CD4-positive, alpha-beta memory T cell (primary cell): ENCODE data around the gene CRABP2. TPM values are rescaled to one million over a fixed set of nuclear protein-coding genes. Genes with fewer than 3 reads are reported as not detected.

Source experiments
- CTCF ChIA-PET: fragments of 350-600 bp; sonication (Branson Sonifier 250); formaldehyde crosslinking; loops from one replicate; lab custom pipeline; 2021; ENCODE audit warnings: inconsistent platforms; ENCODE audit not compliant: partially characterized antibody; lab: Charles Lee
- POLR2A ChIA-PET: fragments of 350-600 bp; sonication (Branson Sonifier 250); formaldehyde crosslinking; loops from one replicate; lab custom pipeline; 2021; ENCODE audit not compliant: partially characterized antibody; lab: Charles Lee
- DNase-seq, 5 donors: peaks; one replicate each; pipeline versions ENCODE4 v3.0.0 to v3.0.0-alpha.2; 2020 to 2022; ENCODE audit warnings: mixed read lengths in 1 of 5
- H3K27ac ChIP-seq: one replicate; pipeline ENCODE4 v1.7.0; 2013; ENCODE audit warnings: low read depth, low read length
- H3K27me3 ChIP-seq: 2 replicates; pipeline ENCODE4 v1.7.0; 2013; ENCODE audit warnings: mild to moderate bottlenecking, low read length, moderate library complexity; ENCODE audit not compliant: insufficient read depth
- H3K36me3 ChIP-seq: 2 replicates; pipeline ENCODE4 v1.7.0; 2013; ENCODE audit warnings: mild to moderate bottlenecking, low read length, moderate library complexity; ENCODE audit not compliant: insufficient read depth
- H3K4me1 ChIP-seq: 2 replicates; pipeline ENCODE4 v1.7.0; 2013; ENCODE audit warnings: mild to moderate bottlenecking, low read length, moderate library complexity; ENCODE audit not compliant: insufficient read depth
- H3K4me3 ChIP-seq, 2 donors: one replicate each; pipeline ENCODE4 v1.7.0; 2013; ENCODE audit warnings: low read length in 2 of 2, mild to moderate bottlenecking in 1 of 2
- H3K9me3 ChIP-seq, 2 donors: one replicate each; pipeline ENCODE4 v1.7.0; 2013; ENCODE audit warnings: low read length in 2 of 2, control low read depth in 1 of 2; ENCODE audit not compliant: control insufficient read depth in 1 of 2
- H3K27ac Mint-ChIP-seq, 7 donors: one replicate each; pipeline ENCODE4 v1.8.0; 2020 to 2021; ENCODE audit warnings: mixed read lengths in 7 of 7, mild to moderate bottlenecking in 6 of 7, inconsistent platforms in 3 of 7, moderate library complexity in 3 of 7
- H3K27me3 Mint-ChIP-seq, 2 donors: one replicate each; pipeline ENCODE4 v1.8.0; 2020 to 2021; ENCODE audit warnings: mixed read lengths in 2 of 2
- H3K36me3 Mint-ChIP-seq, 2 donors: one replicate each; pipeline ENCODE4 v1.8.0; 2020 to 2021; ENCODE audit warnings: mixed read lengths in 2 of 2, inconsistent platforms in 1 of 2, mild to moderate bottlenecking in 1 of 2
- H3K4me1 Mint-ChIP-seq, 4 donors: one replicate each; pipeline ENCODE4 v1.8.0; 2020 to 2021; ENCODE audit warnings: mixed read lengths in 4 of 4, mild to moderate bottlenecking in 1 of 4
- H3K4me3 Mint-ChIP-seq, 8 donors: one replicate each; pipeline ENCODE4 v1.8.0; 2020 to 2021; ENCODE audit warnings: mixed read lengths in 8 of 8, mild to moderate bottlenecking in 7 of 8, moderate library complexity in 6 of 8, inconsistent platforms in 3 of 8
- H3K9me3 Mint-ChIP-seq, 8 donors: one replicate each; pipeline ENCODE4 v1.8.0; 2020 to 2021; ENCODE audit warnings: mixed read lengths in 8 of 8, mild to moderate bottlenecking in 5 of 8, inconsistent platforms in 3 of 8, moderate library complexity in 1 of 8
- intact Hi-C: fragments of 100-400 bp; cut with micrococcal nuclease; formaldehyde crosslinking; loops from one replicate; pipeline ENCODE4 v1.15.1; 2023
- polyA plus RNA-seq, 2 donors: library from polyadenylated mRNA; unstranded; fragments of 300-500 nt; fragmentation: Illumina TruSeq; gene quantifications; one replicate each; pipeline ENCODE4 v1.2.3, GENCODE V29; 2021
- total RNA-seq, 2 experiments: library from RNA; stranded (reverse); gene quantifications; one replicate each; pipeline ENCODE4 v1.2.3, GENCODE V29; 2021

CRABP2 gene
- total and polyA plus RNA-seq, 4 experiments from 2014 or later = 0.21 to 0.61 (median 0.55) TPM; not detected in 1

GRCh38 chr1:156717351-156717750 is 12.0 kb upstream of the CRABP2 start:
- Mint-ChIP-seq H3K27ac (no peak overlapping the region), H3K36me3 (peaks cover 21 to 41% of the 10 kb centered on the region in 2 donors)
- H3K4me3 ChIP-seq = no peak overlapping the region

GRCh38 chr1:156714830-156715229 is 9.4 kb upstream of the CRABP2 start:
- Mint-ChIP-seq H3K27ac (peak overlapping the region in 2 of 7 donors; percentile 0 to 57), H3K4me3 (no peak overlapping the region), H3K36me3 (peaks cover 10 to 22% of the 10 kb centered on the region in 2 donors), H3K9me3 (no peaks in the 10 kb centered on the region), H3K4me1 (peaks cover 3 to 8% (median 6%) of the 10 kb centered on the region in 4 donors), H3K27me3 (no peaks in the 10 kb centered on the region)
- Histone ChIP-seq H3K4me3 (no peak overlapping the region), H3K4me1 (no peaks in the 10 kb centered on the region), H3K27me3 (no peaks in the 10 kb centered on the region), H3K36me3 (no peaks in the 10 kb centered on the region), H3K27ac (no peak overlapping the region), H3K9me3 (no peaks in the 10 kb centered on the region)
- POLR2A ChIA-PET = interaction anchor here (0.7 to 1.6 kb wide), 4 partner anchors 11 to 25 kb away, joined by 3 to 7 read pairs (median 4); partner anchors contain the start of genes ISG20L2 and METTL25B
- intact Hi-C loops = no loop called here
- CTCF ChIA-PET = interaction anchor here (2.3 to 14.1 kb wide), 3 partner anchors 9 to 27 kb away, joined by 20 to 146 read pairs (median 25); partner anchors contain the start of gene CRABP2
- DNase-seq = no peak

More at GRCh38 chr1:156717351-156717750, 12.0 kb upstream of the CRABP2 start:
- Mint-ChIP-seq H3K9me3 (no peaks in the 10 kb centered on the region), H3K4me3 (no peak overlapping the region), H3K27me3 (no peaks in the 10 kb centered on the region), H3K4me1 (peaks cover 3 to 10% (median 6%) of the 10 kb centered on the region in 4 donors)
- ChIA-PET POLR2A (interaction anchor here (0.9 to 1.0 kb wide), 2 partner anchors 11 kb away, joined by 3 read pairs; partner anchors contain the start of genes CRABP2 and METTL25B), CTCF (interaction anchor here (1.5 to 14.1 kb wide), 3 partner anchors 9 to 29 kb away, joined by 6 to 146 read pairs (median 25); partner anchors contain the start of gene CRABP2)
- H3K27me3 ChIP-seq = no peaks in the 10 kb centered on the region
- H3K36me3 ChIP-seq = peaks cover 16% of the 10 kb centered on the region
- H3K4me1 ChIP-seq = no peaks in the 10 kb centered on the region
- intact Hi-C loops = no loop called here
- no peak for DNase-seq
- H3K27ac ChIP-seq = no peak overlapping the region
- H3K9me3 ChIP-seq = no peaks in the 10 kb centered on the region

- intact Hi-C loops = no loop called here
- DNase-seq = no peak
- Histone ChIP-seq H3K27me3 (no peaks in the 10 kb centered on the region), H3K27ac (no peak overlapping the region), H3K36me3 (no peaks in the 10 kb centered on the region), H3K9me3 (no peaks in the 10 kb centered on the region), H3K4me3 (no peak overlapping the region), H3K4me1 (no peaks in the 10 kb centered on the region)
- H3K4me3 Mint-ChIP-seq = no peak overlapping the region
- no peak overlapping the region for H3K27ac Mint-ChIP-seq
- no peaks in the 10 kb centered on the region for H3K9me3 Mint-ChIP-seq
- H3K27me3 Mint-ChIP-seq = no peaks in the 10 kb centered on the region
- POLR2A ChIA-PET = interaction anchor here (1.2 kb wide), 1 partner anchor 8 kb away, joined by 3 read pairs; no protein-coding TSS in a partner anchor
- CTCF ChIA-PET = interaction anchor here (4.1 to 14.1 kb wide), 2 partner anchors 14 to 24 kb away, joined by 22 to 146 read pairs; no protein-coding TSS in a partner anchor
- peaks cover 3 to 20% (median 7%) of the 10 kb centered on the region in 4 donors for H3K4me1 Mint-ChIP-seq
- H3K36me3 Mint-ChIP-seq = peaks cover 10 to 16% of the 10 kb centered on the region in 2 donors
These were observed 7.2 kb upstream of the CRABP2 start for GRCh38 chr1:156712626-156713025.

GRCh38 chr1:156711011-156711817 is 5.8 kb upstream of the CRABP2 start:
- POLR2A ChIA-PET = interaction anchor here (1.0 to 1.2 kb wide), 2 partner anchors 15 to 21 kb away, joined by 3 read pairs; no protein-coding TSS in a partner anchor
- Mint-ChIP-seq H3K4me1 (peaks cover 11 to 30% (median 16%) of the 10 kb centered on the region in 4 donors), H3K36me3 (peaks cover 6 to 11% of the 10 kb centered on the region in 2 donors), H3K27me3 (no peaks in the 10 kb centered on the region), H3K27ac (peak overlapping the region in 1 of 7 donors; percentile 23), H3K4me3 (no peak overlapping the region), H3K9me3 (no peaks in the 10 kb centered on the region)
- no peaks in the 10 kb centered on the region for H3K36me3 ChIP-seq
- intact Hi-C loops = no loop called here
- DNase-seq = no peak
- H3K9me3 ChIP-seq = no peaks in the 10 kb centered on the region
- no peak overlapping the region for H3K4me3 ChIP-seq
- CTCF ChIA-PET = interaction anchor here (0.7 to 14.1 kb wide), 8 partner anchors 10 to 87 kb away, joined by 3 to 146 read pairs (median 3); no protein-coding TSS in a partner anchor
- no peak overlapping the region for H3K27ac ChIP-seq
- no peaks in the 10 kb centered on the region for H3K27me3 ChIP-seq
- H3K4me1 ChIP-seq = peaks cover 13% of the 10 kb centered on the region

- no peaks in the 10 kb centered on the region for H3K9me3 Mint-ChIP-seq
- ChIA-PET POLR2A (no interaction called here), CTCF (interaction anchor here (1.3 to 14.1 kb wide), 3 partner anchors 17 to 49 kb away, joined by 3 to 146 read pairs (median 22); no protein-coding TSS in a partner anchor)
- H3K4me3 ChIP-seq = no peak overlapping the region
- peaks cover 26% of the 10 kb centered on the region for H3K4me1 ChIP-seq
- intact Hi-C loops = loop anchor here (10.0 kb wide), 1 partner anchor 85 kb away; no protein-coding TSS in a partner anchor
- H3K4me1 Mint-ChIP-seq = peaks cover 8 to 37% (median 20%) of the 10 kb centered on the region in 4 donors
- peaks cover 0 to 5% of the 10 kb centered on the region in 2 donors for H3K36me3 Mint-ChIP-seq
- no peaks in the 10 kb centered on the region for H3K27me3 ChIP-seq
- H3K9me3 ChIP-seq = no peaks in the 10 kb centered on the region
- H3K27me3 Mint-ChIP-seq = no peaks in the 10 kb centered on the region
- no peaks in the 10 kb centered on the region for H3K36me3 ChIP-seq
- no peak for DNase-seq
- H3K4me3 Mint-ChIP-seq = no peak overlapping the region
- peak overlapping the region in 2 of 7 donors; percentile 37 to 48 for H3K27ac Mint-ChIP-seq
- no peak overlapping the region for H3K27ac ChIP-seq
These were observed 4.5 kb upstream of the CRABP2 start for GRCh38 chr1:156709757-156710489.

GRCh38 chr1:156709031-156709430 is 3.6 kb upstream of the CRABP2 start:
- intact Hi-C loops = loop anchor here (10.0 kb wide), 1 partner anchor 84 kb away; no protein-coding TSS in a partner anchor
- no peaks in the 10 kb centered on the region for H3K36me3 ChIP-seq
- H3K9me3 ChIP-seq = no peaks in the 10 kb centered on the region
- peaks cover 4% of the 10 kb centered on the region in 2 donors for H3K27me3 Mint-ChIP-seq
- H3K9me3 Mint-ChIP-seq = no peaks in the 10 kb centered on the region
- no peak overlapping the region for H3K27ac ChIP-seq
- H3K27ac Mint-ChIP-seq = peak overlapping the region in 6 of 7 donors; percentile 44 to 85 (median 51)
- H3K27me3 ChIP-seq = peaks cover 6% of the 10 kb centered on the region
- no peak for DNase-seq
- peaks cover 0 to 4% of the 10 kb centered on the region in 2 donors for H3K36me3 Mint-ChIP-seq
- ChIA-PET POLR2A (interaction anchor here (0.6 kb wide), 1 partner anchor 32 kb away, joined by 3 read pairs; no protein-coding TSS in a partner anchor), CTCF (interaction anchor here (4.3 to 12.1 kb wide), 2 partner anchors 18 to 20 kb away, joined by 63 to 187 read pairs; partner anchors contain the start of genes ISG20L2 and METTL25B)
- H3K4me1 ChIP-seq = peaks cover 32% of the 10 kb centered on the region
- H3K4me1 Mint-ChIP-seq = peaks cover 8 to 44% (median 23%) of the 10 kb centered on the region in 4 donors
- no peak overlapping the region for H3K4me3 ChIP-seq
- H3K4me3 Mint-ChIP-seq = no peak overlapping the region
